Measurements from ENCODE around the gene PTPRG. TPM values are rescaled to one million over a fixed set of nuclear protein-coding genes. Genes with fewer than 3 reads are reported as not detected.

Gene PTPRG
- total RNA-seq, 1 experiment from 2014 or later: 0.74 TPM

- H3K9me3 ChIP-seq (ENCODE audit: control insufficient read depth, insufficient read depth, low read depth, low read length): no peaks in the 10 kb centered on the region
- H3K27ac ChIP-seq (ENCODE audit: low read length): no peak overlapping the region
- ATAC-seq (no peak), DNase-seq (ENCODE audit: low read depth, low spot score) (no peak)
- ChIA-PET POLR2A (no interaction called here), CTCF (no interaction called here)
- no TSS peak for BruUV-seq (replicated peaks)
- TF ChIP-seq CTCF (IDR thresholded peaks at IDR 0.05) (no peak), SIN3A (IDR thresholded peaks at IDR 0.05; ENCODE audit: borderline replicate concordance, insufficient read depth, low read depth, low read length) (no peak), TCF7L2 (IDR thresholded peaks at IDR 0.05; ENCODE audit: low read depth, low read length) (no peak), POLR2AphosphoS5 (IDR thresholded peaks at IDR 0.05; ENCODE audit: low read depth, low read length) (no peak), REST (IDR thresholded peaks at IDR 0.05; ENCODE audit: insufficient read depth in 1 of 2, low read depth in 2 of 2, low read length in 1 of 2) (no peak)
- in situ Hi-C loops (cut with HindIII; ENCODE audit: low pct_unique_long_range_greater_than_20kb, low sequenced_read_pairs): no loop called here
- intact Hi-C loops (cut with micrococcal nuclease; ENCODE audit: unreplicated experiment): no loop called here
- no peak overlapping the region for H3K4me3 ChIP-seq (ENCODE audit: low read depth in 2 of 2, low read length in 2 of 2)
- no peaks in the 10 kb centered on the region for H3K36me3 ChIP-seq (ENCODE audit: control insufficient read depth, insufficient read depth, low read length)
- H3K4me1 ChIP-seq (ENCODE audit: control insufficient read depth, insufficient read depth, low read length): no peaks in the 10 kb centered on the region
- H3K27me3 ChIP-seq (ENCODE audit: control insufficient read depth, insufficient read depth, low read length): no peaks in the 10 kb centered on the region
Observed at GRCh38 chr3:62259924-62260323, 698.6 kb downstream of the PTPRG start.

GRCh38 chr3:62260655-62261054 is 699.3 kb downstream of the PTPRG start:
- Histone ChIP-seq H3K4me3 (ENCODE audit: low read depth in 2 of 2, low read length in 2 of 2) (no peak overlapping the region), H3K9me3 (ENCODE audit: control insufficient read depth, insufficient read depth, low read depth, low read length) (no peaks in the 10 kb centered on the region), H3K4me1 (ENCODE audit: control insufficient read depth, insufficient read depth, low read length) (no peaks in the 10 kb centered on the region), H3K27me3 (ENCODE audit: control insufficient read depth, insufficient read depth, low read length) (no peaks in the 10 kb centered on the region), H3K36me3 (ENCODE audit: control insufficient read depth, insufficient read depth, low read length) (no peaks in the 10 kb centered on the region), H3K27ac (ENCODE audit: low read length) (no peak overlapping the region)
- no TSS peak for BruUV-seq (replicated peaks)
- CTCF ChIA-PET: interaction anchor here (0.5 kb wide), 1 partner anchor 54 kb away, joined by 9 read pairs; no protein-coding TSS in a partner anchor
- intact Hi-C loops (cut with micrococcal nuclease; ENCODE audit: unreplicated experiment) (no loop called here), in situ Hi-C loops (cut with HindIII; ENCODE audit: low pct_unique_long_range_greater_than_20kb, low sequenced_read_pairs) (no loop called here)
- DNase-seq (ENCODE audit: low read depth, low spot score) (no peak), ATAC-seq (no peak)
- TF ChIP-seq POLR2AphosphoS5 (IDR thresholded peaks at IDR 0.05; ENCODE audit: low read depth, low read length) (no peak), SIN3A (IDR thresholded peaks at IDR 0.05; ENCODE audit: borderline replicate concordance, insufficient read depth, low read depth, low read length) (no peak), CTCF (IDR thresholded peaks at IDR 0.05) (no peak), TCF7L2 (IDR thresholded peaks at IDR 0.05; ENCODE audit: low read depth, low read length) (no peak), REST (IDR thresholded peaks at IDR 0.05; ENCODE audit: insufficient read depth in 1 of 2, low read depth in 2 of 2, low read length in 1 of 2) (no peak)
- POLR2A ChIA-PET: interaction anchor here (0.6 kb wide), 1 partner anchor 62 kb away, joined by 4 read pairs; no protein-coding TSS in a partner anchor

Data from Panc1 (cell line).